ENCODE data around the gene NUDT4B. TPM values are rescaled to one million over a fixed set of nuclear protein-coding genes. Genes with fewer than 3 reads are reported as not detected.
"Not testable (repeated sequence)": the region's sequence is repeated elsewhere in the genome, so short reads cannot be mapped to it uniquely, and the experiment has no call there.

Gene NUDT4B
- total RNA-seq, 1 donor = 34.0 TPM

- H3K4me1 ChIP-seq (ENCODE audit: insufficient read depth, low read length); H3K4me3 ChIP-seq (ENCODE audit: low read length); H3K9me3 ChIP-seq (ENCODE audit: low read depth, low read length); H3K27me3 ChIP-seq (ENCODE audit: insufficient read depth, low read length): not testable (repeated sequence)
Measured at GRCh38 chr1:148729128-148729527, 19.4 kb upstream of the NUDT4B start.

GRCh38 chr1:148729541-148729940 is 19.0 kb upstream of the NUDT4B start:
- H3K4me1 ChIP-seq (ENCODE audit: insufficient read depth, low read length); H3K4me3 ChIP-seq (ENCODE audit: low read length); H3K27me3 ChIP-seq (ENCODE audit: insufficient read depth, low read length); H3K9me3 ChIP-seq (ENCODE audit: low read depth, low read length): not testable (repeated sequence)

- not testable (repeated sequence) for H3K27me3 ChIP-seq (ENCODE audit: insufficient read depth, low read length); H3K9me3 ChIP-seq (ENCODE audit: low read depth, low read length); H3K4me3 ChIP-seq (ENCODE audit: low read length); H3K4me1 ChIP-seq (ENCODE audit: insufficient read depth, low read length)
Measured at GRCh38 chr1:148732277-148732676, 16.3 kb upstream of the NUDT4B start.

- not testable (repeated sequence) for H3K4me1 ChIP-seq (ENCODE audit: insufficient read depth, low read length); H3K4me3 ChIP-seq (ENCODE audit: low read length); H3K9me3 ChIP-seq (ENCODE audit: low read depth, low read length); H3K27me3 ChIP-seq (ENCODE audit: insufficient read depth, low read length)
Measured at GRCh38 chr1:148733585-148734310, 14.8 kb upstream of the NUDT4B start.

- not testable (repeated sequence) for H3K9me3 ChIP-seq (ENCODE audit: low read depth, low read length); H3K4me3 ChIP-seq (ENCODE audit: low read length); H3K4me1 ChIP-seq (ENCODE audit: insufficient read depth, low read length); H3K27me3 ChIP-seq (ENCODE audit: insufficient read depth, low read length)
Measured at GRCh38 chr1:148734311-148734662, 14.3 kb upstream of the NUDT4B start.

GRCh38 chr1:148735538-148735937 is 13.0 kb upstream of the NUDT4B start:
- not testable (repeated sequence) for H3K27me3 ChIP-seq (ENCODE audit: insufficient read depth, low read length); H3K4me1 ChIP-seq (ENCODE audit: insufficient read depth, low read length); H3K9me3 ChIP-seq (ENCODE audit: low read depth, low read length); H3K4me3 ChIP-seq (ENCODE audit: low read length)

GRCh38 chr1:148738667-148739066 is 9.9 kb upstream of the NUDT4B start:
- not testable (repeated sequence) for H3K4me1 ChIP-seq (ENCODE audit: insufficient read depth, low read length); H3K27me3 ChIP-seq (ENCODE audit: insufficient read depth, low read length); H3K9me3 ChIP-seq (ENCODE audit: low read depth, low read length); H3K4me3 ChIP-seq (ENCODE audit: low read length)

- H3K9me3 ChIP-seq (ENCODE audit: low read depth, low read length); H3K4me1 ChIP-seq (ENCODE audit: insufficient read depth, low read length); H3K27me3 ChIP-seq (ENCODE audit: insufficient read depth, low read length); H3K4me3 ChIP-seq (ENCODE audit: low read length): not testable (repeated sequence)
Measured at GRCh38 chr1:148743200-148743599, 5.4 kb upstream of the NUDT4B start.

GRCh38 chr1:148743726-148744720 is 4.6 kb upstream of the NUDT4B start:
- not testable (repeated sequence) for H3K9me3 ChIP-seq (ENCODE audit: low read depth, low read length); H3K27me3 ChIP-seq (ENCODE audit: insufficient read depth, low read length); H3K4me1 ChIP-seq (ENCODE audit: insufficient read depth, low read length); H3K4me3 ChIP-seq (ENCODE audit: low read length)

GRCh38 chr1:148749335-148749681 is 734 bp downstream of the NUDT4B start:
- H3K4me3 ChIP-seq (ENCODE audit: low read length); H3K27me3 ChIP-seq (ENCODE audit: insufficient read depth, low read length); H3K4me1 ChIP-seq (ENCODE audit: insufficient read depth, low read length); H3K9me3 ChIP-seq (ENCODE audit: low read depth, low read length): not testable (repeated sequence)

- H3K27me3 ChIP-seq (ENCODE audit: insufficient read depth, low read length); H3K4me3 ChIP-seq (ENCODE audit: low read length); H3K9me3 ChIP-seq (ENCODE audit: low read depth, low read length); H3K4me1 ChIP-seq (ENCODE audit: insufficient read depth, low read length): not testable (repeated sequence)
Measured at GRCh38 chr1:148756231-148756630, 7.7 kb downstream of the NUDT4B start.

GRCh38 chr1:148757446-148757845 is 8.9 kb downstream of the NUDT4B start:
- H3K4me1 ChIP-seq (ENCODE audit: insufficient read depth, low read length); H3K9me3 ChIP-seq (ENCODE audit: low read depth, low read length); H3K27me3 ChIP-seq (ENCODE audit: insufficient read depth, low read length); H3K4me3 ChIP-seq (ENCODE audit: low read length): not testable (repeated sequence)

- not testable (repeated sequence) for H3K27me3 ChIP-seq (ENCODE audit: insufficient read depth, low read length); H3K4me1 ChIP-seq (ENCODE audit: insufficient read depth, low read length); H3K9me3 ChIP-seq (ENCODE audit: low read depth, low read length); H3K4me3 ChIP-seq (ENCODE audit: low read length)
Measured at GRCh38 chr1:148758412-148758811, 9.8 kb downstream of the NUDT4B start.

GRCh38 chr1:148758925-148759324 is 10.4 kb downstream of the NUDT4B start:
- H3K4me1 ChIP-seq (ENCODE audit: insufficient read depth, low read length); H3K9me3 ChIP-seq (ENCODE audit: low read depth, low read length); H3K27me3 ChIP-seq (ENCODE audit: insufficient read depth, low read length); H3K4me3 ChIP-seq (ENCODE audit: low read length): not testable (repeated sequence)

- not testable (repeated sequence) for H3K9me3 ChIP-seq (ENCODE audit: low read depth, low read length); H3K4me1 ChIP-seq (ENCODE audit: insufficient read depth, low read length); H3K27me3 ChIP-seq (ENCODE audit: insufficient read depth, low read length); H3K4me3 ChIP-seq (ENCODE audit: low read length)
Measured at GRCh38 chr1:148759749-148760148, 11.2 kb downstream of the NUDT4B start.

- H3K4me1 ChIP-seq (ENCODE audit: insufficient read depth, low read length); H3K27me3 ChIP-seq (ENCODE audit: insufficient read depth, low read length); H3K4me3 ChIP-seq (ENCODE audit: low read length); H3K9me3 ChIP-seq (ENCODE audit: low read depth, low read length): not testable (repeated sequence)
Measured at GRCh38 chr1:148760206-148760605, 11.6 kb downstream of the NUDT4B start.

Data from mononuclear cell (primary cell).